ENCODE data around the gene ANKRD11. TPM values are rescaled to one million over a fixed set of nuclear protein-coding genes. Genes with fewer than 3 reads are reported as not detected.

Gene ANKRD11
- total RNA-seq, 2 donors from 2014 or later: 118 to 159 TPM

DNA sequence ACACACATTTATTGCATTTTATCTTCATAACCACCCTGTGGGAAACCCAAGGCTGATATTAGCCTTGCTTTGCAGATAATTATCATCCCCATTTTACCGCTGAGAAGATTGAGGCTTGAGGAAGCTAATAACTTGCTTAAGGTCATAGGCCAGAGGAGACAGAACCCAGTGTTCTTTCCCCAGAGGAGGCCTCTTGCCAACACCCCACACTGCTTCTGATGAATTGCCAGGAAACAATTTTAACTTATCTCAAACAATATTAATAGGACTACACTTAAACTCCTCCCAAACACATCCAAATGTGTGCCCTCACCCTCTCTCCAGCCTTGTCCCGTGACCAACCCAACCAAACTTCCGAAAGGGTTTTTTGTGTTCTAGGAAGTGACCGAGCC is 15.7 kb upstream of the ANKRD11 start:
- Histone ChIP-seq H3K9ac (ENCODE audit: extremely low read depth, low read length, poor library complexity, severe bottlenecking) (no peak overlapping the region), H3K36me3 (ENCODE audit: control insufficient read depth, insufficient read depth, low read length) (peaks cover 9% of the 10 kb centered on the region), H3K9me3 (ENCODE audit: control insufficient read depth, low read length) (no peaks in the 10 kb centered on the region), H3K27ac (ENCODE audit: low read depth, low read length) (no peak overlapping the region), H3K27me3 (ENCODE audit: control insufficient read depth, insufficient read depth, low read length, poor library complexity, severe bottlenecking) (no peaks in the 10 kb centered on the region), H3K4me3 (ENCODE audit: low read length) (no peak overlapping the region), H3K4me1 (ENCODE audit: control insufficient read depth, insufficient read depth, low read length) (no peaks in the 10 kb centered on the region)
- Mint-ChIP-seq H3K4me1 (peaks cover 4% of the 10 kb centered on the region), H3K27me3 (ENCODE audit: insufficient read depth) (peaks cover 11% of the 10 kb centered on the region), H3K9me3 (peaks cover 2% of the 10 kb centered on the region), H3K36me3 (ENCODE audit: low read depth) (peaks cover 8% of the 10 kb centered on the region), H3K4me3 (no peak overlapping the region), H3K27ac (no peak overlapping the region)
- no peak for DNase-seq
- 96 to 100% methylated on average over 1 to 4 of the region's 4 CpGs for WGBS, 2 experiments (ENCODE audit: insufficient coverage in 1 of 2, insufficient read length in 1 of 2)
- TF ChIP-seq, protein P1, sequence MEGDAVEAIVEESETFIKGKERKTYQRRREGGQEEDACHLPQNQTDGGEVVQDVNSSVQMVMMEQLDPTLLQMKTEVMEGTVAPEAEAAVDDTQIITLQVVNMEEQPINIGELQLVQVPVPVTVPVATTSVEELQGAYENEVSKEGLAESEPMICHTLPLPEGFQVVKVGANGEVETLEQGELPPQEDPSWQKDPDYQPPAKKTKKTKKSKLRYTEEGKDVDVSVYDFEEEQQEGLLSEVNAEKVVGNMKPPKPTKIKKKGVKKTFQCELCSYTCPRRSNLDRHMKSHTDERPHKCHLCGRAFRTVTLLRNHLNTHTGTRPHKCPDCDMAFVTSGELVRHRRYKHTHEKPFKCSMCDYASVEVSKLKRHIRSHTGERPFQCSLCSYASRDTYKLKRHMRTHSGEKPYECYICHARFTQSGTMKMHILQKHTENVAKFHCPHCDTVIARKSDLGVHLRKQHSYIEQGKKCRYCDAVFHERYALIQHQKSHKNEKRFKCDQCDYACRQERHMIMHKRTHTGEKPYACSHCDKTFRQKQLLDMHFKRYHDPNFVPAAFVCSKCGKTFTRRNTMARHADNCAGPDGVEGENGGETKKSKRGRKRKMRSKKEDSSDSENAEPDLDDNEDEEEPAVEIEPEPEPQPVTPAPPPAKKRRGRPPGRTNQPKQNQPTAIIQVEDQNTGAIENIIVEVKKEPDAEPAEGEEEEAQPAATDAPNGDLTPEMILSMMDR (conservative IDR thresholded peaks at IDR 0.05): no peak

DNA sequence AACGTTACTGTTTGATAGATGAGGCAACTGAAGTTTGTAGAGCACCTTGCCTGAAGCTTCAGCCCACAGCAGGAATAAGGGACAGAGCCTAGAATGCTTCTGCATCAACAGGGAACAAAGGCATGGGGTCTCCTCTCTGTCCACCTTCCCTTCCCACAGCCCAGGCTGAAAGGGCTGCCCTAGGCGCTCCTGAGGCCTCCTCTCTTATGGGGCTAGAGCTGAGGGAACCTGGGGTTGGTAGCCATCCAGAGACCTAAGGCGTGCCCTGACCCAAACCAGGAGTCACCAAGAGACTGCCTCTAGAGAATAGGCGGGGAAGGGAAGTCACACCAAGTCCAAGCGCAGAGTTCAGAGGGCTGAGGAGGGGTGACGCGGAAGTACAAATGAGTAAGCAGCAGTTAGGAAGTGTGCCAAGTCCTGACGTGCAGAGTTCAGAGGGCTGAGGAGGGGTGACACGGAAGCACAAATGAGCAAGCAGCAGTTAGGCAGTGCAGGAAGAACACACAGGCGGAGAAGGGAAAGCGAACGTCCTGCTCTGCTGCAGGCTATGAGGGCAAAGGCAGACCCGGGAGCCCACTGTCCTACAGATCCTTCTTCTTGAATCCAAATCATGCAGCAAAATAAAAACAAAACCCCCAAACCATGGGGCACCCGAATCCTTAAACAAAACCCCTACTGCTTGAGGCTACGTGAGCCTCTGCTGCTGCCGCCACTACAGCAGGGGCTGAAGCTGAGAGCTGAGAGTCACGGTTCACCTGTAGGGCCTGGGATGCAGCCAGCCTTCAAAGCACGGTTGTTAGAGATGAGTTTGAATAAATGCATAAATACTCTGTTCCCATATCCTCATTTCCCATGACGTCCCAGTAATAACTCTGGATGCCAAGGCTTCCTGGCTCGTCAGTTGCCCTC is 15.1 kb upstream of the ANKRD11 start:
- H3K9me3 ChIP-seq (ENCODE audit: control insufficient read depth, low read length): no peaks in the 10 kb centered on the region
- H3K4me3 ChIP-seq (ENCODE audit: low read length): no peak overlapping the region
- Mint-ChIP-seq H3K4me3 (no peak overlapping the region), H3K27me3 (ENCODE audit: insufficient read depth) (peaks cover 11% of the 10 kb centered on the region), H3K9me3 (peaks cover 2% of the 10 kb centered on the region), H3K27ac (no peak overlapping the region), H3K36me3 (ENCODE audit: low read depth) (peaks cover 2% of the 10 kb centered on the region), H3K4me1 (peaks cover 4% of the 10 kb centered on the region)
- H3K27ac ChIP-seq (ENCODE audit: low read depth, low read length): no peak overlapping the region
- H3K36me3 ChIP-seq (ENCODE audit: control insufficient read depth, insufficient read depth, low read length): peaks cover 3% of the 10 kb centered on the region
- TF ChIP-seq, protein P1 (conservative IDR thresholded peaks at IDR 0.05): no peak
- H3K4me1 ChIP-seq (ENCODE audit: control insufficient read depth, insufficient read depth, low read length): no peaks in the 10 kb centered on the region
- DNase-seq: no peak
- no peak overlapping the region for H3K9ac ChIP-seq (ENCODE audit: extremely low read depth, low read length, poor library complexity, severe bottlenecking)
- WGBS, 2 experiments (ENCODE audit: insufficient coverage in 1 of 2, insufficient read length in 1 of 2): 93 to 95% methylated on average over 12 to 20 of the region's 20 CpGs
- no peaks in the 10 kb centered on the region for H3K27me3 ChIP-seq (ENCODE audit: control insufficient read depth, insufficient read depth, low read length, poor library complexity, severe bottlenecking)

GRCh38 chr16:89504091-89504490 is 13.7 kb upstream of the ANKRD11 start:
- Histone ChIP-seq H3K4me3 (ENCODE audit: low read length) (no peak overlapping the region), H3K9ac (ENCODE audit: extremely low read depth, low read length, poor library complexity, severe bottlenecking) (no peak overlapping the region), H3K9me3 (ENCODE audit: control insufficient read depth, low read length) (no peaks in the 10 kb centered on the region), H3K27me3 (ENCODE audit: control insufficient read depth, insufficient read depth, low read length, poor library complexity, severe bottlenecking) (no peaks in the 10 kb centered on the region), H3K36me3 (ENCODE audit: control insufficient read depth, insufficient read depth, low read length) (no peaks in the 10 kb centered on the region), H3K27ac (ENCODE audit: low read depth, low read length) (no peak overlapping the region), H3K4me1 (ENCODE audit: control insufficient read depth, insufficient read depth, low read length) (no peaks in the 10 kb centered on the region)
- no peaks in the 10 kb centered on the region for H3K36me3 Mint-ChIP-seq (ENCODE audit: low read depth)
- peaks cover 4% of the 10 kb centered on the region for H3K4me1 Mint-ChIP-seq
- H3K9me3 Mint-ChIP-seq: peaks cover 2% of the 10 kb centered on the region
- H3K27ac Mint-ChIP-seq: no peak overlapping the region
- TF ChIP-seq, protein P1 (conservative IDR thresholded peaks at IDR 0.05): no peak
- no peak overlapping the region for H3K4me3 Mint-ChIP-seq
- peaks cover 11% of the 10 kb centered on the region for H3K27me3 Mint-ChIP-seq (ENCODE audit: insufficient read depth)
- no peak for DNase-seq
- 96 to 100% methylated on average over 5 to 7 of the region's 7 CpGs for WGBS, 2 experiments (ENCODE audit: insufficient coverage in 1 of 2, insufficient read length in 1 of 2)

Data from endodermal cell (in vitro differentiated cells).